ENCODE data around the gene MMP14. TPM values are rescaled to one million over a fixed set of nuclear protein-coding genes. Genes with fewer than 3 reads are reported as not detected.

Gene MMP14
- total and polyA plus RNA-seq, 2 of the 8 experiments (the other 6 are each of a cell fraction or from before 2014, with no cell fraction given): 58.2 to 86.8 TPM

- FAIRE-seq (no peak), DNase-seq (ENCODE audit: low read depth in 1 of 2, low spot score in 2 of 2) (no peak)
- no peak overlapping the region for H3K4me3 ChIP-seq (ENCODE audit: extremely low read depth in 1 of 4, insufficient read depth in 2 of 4, low read depth in 3 of 4, low read length in 4 of 4)
- no peak overlapping the region for H3K14ac ChIP-seq (ENCODE audit: insufficient read length)
- H3K23me2 ChIP-seq (ENCODE audit: low read depth, low read length): no peaks in the 10 kb centered on the region
- H3K36me3 ChIP-seq (ENCODE audit: control insufficient read depth in 2 of 4, insufficient read depth in 4 of 4, low read length in 3 of 4): no peaks in the 10 kb centered on the region
- H2BK12ac ChIP-seq (ENCODE audit: low read depth, low read length): no peak overlapping the region
- H3K27me3 ChIP-seq (replicated peaks in 1 of 4; ENCODE audit: control insufficient read depth in 3 of 4, extremely low read depth in 1 of 4, insufficient read depth in 3 of 4, low read length in 3 of 4): peaks cover 3 to 18% (median 13%) of the 10 kb centered on the region in 4 experiments
- H2BK20ac ChIP-seq (ENCODE audit: low read length): no peak overlapping the region
- no peak overlapping the region for H2AK5ac ChIP-seq (ENCODE audit: low read depth, low read length)
- H3K4me2 ChIP-seq (ENCODE audit: insufficient read depth in 1 of 2, low read depth in 2 of 2, low read length in 2 of 2): no peak overlapping the region
- H3K18ac ChIP-seq (ENCODE audit: extremely low read depth, low read length): no peak overlapping the region
- H4K8ac ChIP-seq (ENCODE audit: extremely low read depth, insufficient read depth, low read length): no peak overlapping the region
- H2BK15ac ChIP-seq (ENCODE audit: low read length): no peak overlapping the region
- no peaks in the 10 kb centered on the region for H4K20me1 ChIP-seq (replicated peaks in 1 of 2; ENCODE audit: control insufficient read depth in 1 of 2, insufficient read depth in 2 of 2, low read length in 2 of 2)
- H3K23ac ChIP-seq (ENCODE audit: insufficient read length): no peak overlapping the region
- no peak overlapping the region for H2BK120ac ChIP-seq (replicated peaks; ENCODE audit: low read depth, low read length)
- H2BK5ac ChIP-seq (ENCODE audit: low read depth, low read length): no peak overlapping the region
- H3K79me2 ChIP-seq (ENCODE audit: control insufficient read depth in 1 of 2, insufficient read depth in 2 of 2, low read length in 2 of 2): no peaks in the 10 kb centered on the region
- H3K9ac ChIP-seq (replicated peaks in 1 of 4; ENCODE audit: extremely low read depth in 1 of 4, low read depth in 3 of 4, low read length in 3 of 4): no peak overlapping the region
- H3K56ac ChIP-seq (replicated peaks; ENCODE audit: insufficient read length, low read depth, low read length): no peak overlapping the region
- H3K79me1 ChIP-seq (ENCODE audit: low read depth, low read length): peaks cover 3% of the 10 kb centered on the region; the same call in 1 of the 2 replicates
- TF ChIP-seq HDAC6 (IDR thresholded peaks at IDR 0.05; ENCODE audit: low read depth, low read length) (no peak), E2F6 (IDR thresholded peaks at IDR 0.05) (no peak), USF2 (IDR thresholded peaks at IDR 0.05; ENCODE audit: low read length) (no peak), BACH1 (IDR thresholded peaks at IDR 0.05; ENCODE audit: low read length) (no peak), POU5F1 (IDR thresholded peaks at IDR 0.05; ENCODE audit: low read depth, low read length) (no peak), GABPA (IDR thresholded peaks at IDR 0.05; ENCODE audit: borderline replicate concordance, insufficient read depth, low read length) (no peak), CREB1 (IDR thresholded peaks at IDR 0.05) (no peak), EGR1 (IDR thresholded peaks at IDR 0.05; ENCODE audit: borderline replicate concordance, low read depth, low read length) (no peak), GTF2F1 (IDR thresholded peaks at IDR 0.05; ENCODE audit: borderline replicate concordance, low read depth, low read length) (no peak), NANOG (IDR thresholded peaks at IDR 0.05; ENCODE audit: insufficient read depth, low read depth, low read length, poor library complexity, severe bottlenecking) (no peak), SIN3A (conservative IDR thresholded peaks at IDR 0.05 in 1 of 2, IDR thresholded peaks at IDR 0.05 in 1 of 2; ENCODE audit: low read depth in 1 of 2, low read length in 2 of 2) (no peak)
- H3K9me3 ChIP-seq (ENCODE audit: insufficient read depth in 2 of 2, low read depth in 1 of 2, low read length in 1 of 2): no peaks in the 10 kb centered on the region
- 86% methylated on average over 7 of the region's 7 CpGs; no CpG with 5 or more reads in 1 of the 2 experiments for WGBS, 2 experiments (ENCODE audit: extremely low coverage in 1 of 2, insufficient coverage in 1 of 2, insufficient read length in 1 of 2, insufficient replicate concordance in 2 of 2, low coverage in 1 of 2, low lambda C conversion rate in 2 of 2, missing lambda C conversion rate in 1 of 2)
- H2AFZ ChIP-seq (ENCODE audit: low read length): no peak overlapping the region
- no peak overlapping the region for H4K5ac ChIP-seq (ENCODE audit: insufficient read length, low read depth, low read length)
- peaks cover 0 to 2% (median 0%) of the 10 kb centered on the region in 4 experiments; a peak in 1 of 7 replicates for H3K4me1 ChIP-seq (replicated peaks in 1 of 4; ENCODE audit: control insufficient read depth in 3 of 4, insufficient read depth in 4 of 4, low read length in 3 of 4)
- no peak overlapping the region for H3K27ac ChIP-seq (ENCODE audit: low read depth, low read length)
- no peak overlapping the region for H3K4ac ChIP-seq (replicated peaks; ENCODE audit: insufficient read length, low read depth, low read length)
- H4K91ac ChIP-seq (replicated peaks; ENCODE audit: insufficient read length, low read length): no peak overlapping the region
- ChIA-PET POLR2A (ENCODE audit: partially characterized antibody) (interaction anchor here (0.7 to 1.6 kb wide), 5 partner anchors 21 to 69 kb away, joined by 3 to 5 read pairs (median 3); partner anchors contain the start of gene LRP10), CTCF (ENCODE audit: partially characterized antibody) (interaction anchor here (0.5 to 14.9 kb wide), 7 partner anchors 7 to 335 kb away, joined by 3 to 158 read pairs (median 7); partner anchors contain the start of genes LRP10 and REM2)
Observed at GRCh38 chr14:22892488-22892887, 56.1 kb downstream of the MMP14 start.

Data from H1 (cell line).